Measurements from ENCODE around the gene CELSR1. TPM values are rescaled to one million over a fixed set of nuclear protein-coding genes. Genes with fewer than 3 reads are reported as not detected.

Gene CELSR1
- total and polyA plus RNA-seq, 2 donors (not counting 1 experiment from before 2014, with no cell fraction given), result 30.2 to 34.8 TPM

DNA sequence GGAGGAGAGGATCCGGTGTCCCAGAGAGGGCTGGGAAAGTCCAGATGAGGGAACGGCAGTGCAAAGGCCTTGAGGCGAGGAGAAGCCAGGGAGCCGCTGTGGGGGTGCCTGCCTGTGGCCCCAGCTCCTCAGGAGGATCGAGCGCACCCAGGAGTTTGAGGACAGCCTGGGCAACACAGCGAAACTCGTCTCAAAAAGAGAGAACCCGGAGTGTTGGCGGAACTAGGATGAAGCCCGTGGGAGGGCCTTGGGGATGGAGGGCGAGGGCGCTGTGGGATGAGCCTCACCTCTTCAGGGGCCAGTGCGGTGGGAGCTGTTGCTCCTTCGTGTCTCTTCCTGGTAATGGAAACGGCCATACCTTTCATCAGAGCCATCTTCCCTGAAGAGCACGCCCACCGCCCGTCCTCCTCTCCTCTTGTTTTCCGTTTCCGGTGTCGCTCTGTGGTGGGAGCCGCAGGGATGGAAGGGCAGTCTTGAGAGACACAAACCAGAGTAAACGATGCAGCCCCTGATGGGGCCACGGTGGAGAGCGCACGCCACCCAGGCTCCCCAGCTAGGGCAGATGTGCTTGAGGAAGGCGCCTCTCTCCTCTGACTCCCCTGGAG lies 186.2 kb downstream of the CELSR1 start:
- no peak overlapping the region for H3K27ac Mint-ChIP-seq
- H3K27me3 Mint-ChIP-seq, result no peaks in the 10 kb centered on the region
- peaks cover 13% of the 10 kb centered on the region for H3K4me1 Mint-ChIP-seq
- H2AFZ ChIP-seq (ENCODE audit: insufficient read depth, low read depth, low read length, poor library complexity, severe bottlenecking), result no peak overlapping the region
- H4K20me1 ChIP-seq (ENCODE audit: control insufficient read depth, insufficient read depth, low read length, poor library complexity, severe bottlenecking), result peaks cover 58% of the 10 kb centered on the region
- H3K79me2 ChIP-seq (ENCODE audit: control insufficient read depth, insufficient read depth, low read length), result peaks cover 9% of the 10 kb centered on the region
- H3K4me3 ChIP-seq (ENCODE audit: control extremely low read depth in 1 of 5, extremely low read depth in 1 of 5, insufficient read depth in 1 of 5, low read depth in 2 of 5, low read length in 4 of 5), result no peak overlapping the region
- ChIA-PET CTCF (interaction anchor here (1.2 to 3.0 kb wide), 2 partner anchors 17 to 234 kb away, joined by 3 to 7 read pairs; no protein-coding TSS in a partner anchor), POLR2A (no interaction called here)
- peaks cover 5 to 94% of the 10 kb centered on the region in 2 experiments for H3K36me3 ChIP-seq (replicated peaks in 1 of 2; ENCODE audit: control extremely low read depth in 1 of 2, control insufficient read depth in 1 of 2, extremely low read depth in 1 of 2, insufficient read depth in 2 of 2, low read length in 1 of 2)
- no peak for DNase-seq
- no peaks in the 10 kb centered on the region for H3K9me3 Mint-ChIP-seq (ENCODE audit: insufficient read depth)
- no peak overlapping the region for H3K4me2 ChIP-seq (replicated peaks; ENCODE audit: low read depth, low read length, poor library complexity, severe bottlenecking)
- H3K9me3 ChIP-seq (ENCODE audit: control extremely low read depth in 1 of 3, control insufficient read depth in 2 of 3, insufficient read depth in 1 of 3, low read length in 2 of 3), result no peaks in the 10 kb centered on the region
- H3K27ac ChIP-seq (ENCODE audit: low read length in 2 of 2), result no peak overlapping the region
- no peak for ATAC-seq (ENCODE audit: low read depth)
- peaks cover 0 to 22% of the 10 kb centered on the region in 2 donors for H3K4me1 ChIP-seq (ENCODE audit: control insufficient read depth in 2 of 2, insufficient read depth in 2 of 2, low read length in 2 of 2)
- no peaks in the 10 kb centered on the region for H3K27me3 ChIP-seq (replicated peaks in 1 of 4; ENCODE audit: control extremely low read depth in 1 of 4, control insufficient read depth in 3 of 4, insufficient read depth in 4 of 4, low read length in 3 of 4)
- TF ChIP-seq, protein P1, sequence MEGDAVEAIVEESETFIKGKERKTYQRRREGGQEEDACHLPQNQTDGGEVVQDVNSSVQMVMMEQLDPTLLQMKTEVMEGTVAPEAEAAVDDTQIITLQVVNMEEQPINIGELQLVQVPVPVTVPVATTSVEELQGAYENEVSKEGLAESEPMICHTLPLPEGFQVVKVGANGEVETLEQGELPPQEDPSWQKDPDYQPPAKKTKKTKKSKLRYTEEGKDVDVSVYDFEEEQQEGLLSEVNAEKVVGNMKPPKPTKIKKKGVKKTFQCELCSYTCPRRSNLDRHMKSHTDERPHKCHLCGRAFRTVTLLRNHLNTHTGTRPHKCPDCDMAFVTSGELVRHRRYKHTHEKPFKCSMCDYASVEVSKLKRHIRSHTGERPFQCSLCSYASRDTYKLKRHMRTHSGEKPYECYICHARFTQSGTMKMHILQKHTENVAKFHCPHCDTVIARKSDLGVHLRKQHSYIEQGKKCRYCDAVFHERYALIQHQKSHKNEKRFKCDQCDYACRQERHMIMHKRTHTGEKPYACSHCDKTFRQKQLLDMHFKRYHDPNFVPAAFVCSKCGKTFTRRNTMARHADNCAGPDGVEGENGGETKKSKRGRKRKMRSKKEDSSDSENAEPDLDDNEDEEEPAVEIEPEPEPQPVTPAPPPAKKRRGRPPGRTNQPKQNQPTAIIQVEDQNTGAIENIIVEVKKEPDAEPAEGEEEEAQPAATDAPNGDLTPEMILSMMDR (IDR thresholded peaks at IDR 0.05), result no peak
- no peak overlapping the region for H3K9ac ChIP-seq (ENCODE audit: low read length)
- intact Hi-C loops (cut with micrococcal nuclease), result loop anchor here (10.0 kb wide), 1 partner anchor 334 kb away; no protein-coding TSS in a partner anchor
- 99% methylated on average over 27 of the region's 28 CpGs for WGBS (ENCODE audit: insufficient coverage)
- H3K4me3 Mint-ChIP-seq, result no peak overlapping the region

DNA sequence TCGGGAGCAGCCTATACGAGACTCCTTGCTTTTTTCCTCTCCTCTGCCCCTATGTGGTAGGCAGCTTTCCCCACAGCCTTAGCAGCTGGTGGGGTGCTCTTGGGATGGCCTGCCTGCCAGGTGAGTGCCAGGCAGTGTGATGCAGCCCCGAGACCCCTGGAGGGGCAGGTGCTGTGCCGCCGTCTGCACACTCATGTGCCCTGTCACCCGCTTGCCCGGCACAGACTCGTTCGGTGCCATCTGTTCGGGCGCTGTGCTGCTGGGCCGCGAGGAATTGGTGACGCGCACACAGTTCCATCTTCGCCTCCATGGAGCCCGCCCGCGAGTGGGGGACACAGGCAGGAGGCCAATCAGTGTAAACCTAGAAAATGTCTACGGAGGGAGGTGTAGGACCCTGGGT lies 186.8 kb downstream of the CELSR1 start:
- H3K4me1 Mint-ChIP-seq, result peaks cover 13% of the 10 kb centered on the region
- H3K9ac ChIP-seq (ENCODE audit: low read length), result no peak overlapping the region
- peaks cover 56% of the 10 kb centered on the region for H4K20me1 ChIP-seq (ENCODE audit: control insufficient read depth, insufficient read depth, low read length, poor library complexity, severe bottlenecking)
- no peaks in the 10 kb centered on the region for H3K27me3 Mint-ChIP-seq
- no peak overlapping the region for H3K4me3 Mint-ChIP-seq
- no peak for ATAC-seq (ENCODE audit: low read depth)
- no peaks in the 10 kb centered on the region for H3K9me3 ChIP-seq (ENCODE audit: control extremely low read depth in 1 of 3, control insufficient read depth in 2 of 3, insufficient read depth in 1 of 3, low read length in 2 of 3)
- no peak overlapping the region for H3K4me3 ChIP-seq (ENCODE audit: control extremely low read depth in 1 of 5, extremely low read depth in 1 of 5, insufficient read depth in 1 of 5, low read depth in 2 of 5, low read length in 4 of 5)
- no peak overlapping the region for H3K4me2 ChIP-seq (replicated peaks; ENCODE audit: low read depth, low read length, poor library complexity, severe bottlenecking)
- TF ChIP-seq EZH2 (IDR thresholded peaks at IDR 0.05; ENCODE audit: borderline replicate concordance, insufficient read depth, low read depth, low read length, poor library complexity, severe bottlenecking), result no peak
- TF ChIP-seq, protein P1 (IDR thresholded peaks at IDR 0.05), result no peak
- H3K27ac Mint-ChIP-seq, result no peak overlapping the region
- no peak for DNase-seq
- H3K27ac ChIP-seq (ENCODE audit: low read length in 2 of 2), result no peak overlapping the region
- H2AFZ ChIP-seq (ENCODE audit: insufficient read depth, low read depth, low read length, poor library complexity, severe bottlenecking), result no peak overlapping the region
- H3K36me3 ChIP-seq (replicated peaks in 1 of 2; ENCODE audit: control extremely low read depth in 1 of 2, control insufficient read depth in 1 of 2, extremely low read depth in 1 of 2, insufficient read depth in 2 of 2, low read length in 1 of 2), result peaks cover 5 to 93% of the 10 kb centered on the region in 2 experiments
- no peaks in the 10 kb centered on the region for H3K9me3 Mint-ChIP-seq (ENCODE audit: insufficient read depth)
- H3K79me2 ChIP-seq (ENCODE audit: control insufficient read depth, insufficient read depth, low read length), result peaks cover 12% of the 10 kb centered on the region
- intact Hi-C loops (cut with micrococcal nuclease), result loop anchor here (10.0 kb wide), 1 partner anchor 334 kb away; no protein-coding TSS in a partner anchor
- ChIA-PET POLR2A (no interaction called here), CTCF (interaction anchor here (1.2 to 3.0 kb wide), 2 partner anchors 17 to 234 kb away, joined by 3 to 7 read pairs; no protein-coding TSS in a partner anchor)
- H3K4me1 ChIP-seq (ENCODE audit: control insufficient read depth in 2 of 2, insufficient read depth in 2 of 2, low read length in 2 of 2), result peaks cover 0 to 16% of the 10 kb centered on the region in 2 donors
- H3K27me3 ChIP-seq (replicated peaks in 1 of 4; ENCODE audit: control extremely low read depth in 1 of 4, control insufficient read depth in 3 of 4, insufficient read depth in 4 of 4, low read length in 3 of 4), result no peaks in the 10 kb centered on the region
- 98% methylated on average over 20 of the region's 20 CpGs for WGBS (ENCODE audit: insufficient coverage)
